ENCODE measurements around the gene LSM14A. TPM values are rescaled to one million over a fixed set of nuclear protein-coding genes. Genes with fewer than 3 reads are reported as not detected.
A peak's percentile ranks its signal among the peaks of the same experiment; 100 is the strongest.

LSM14A gene
- total and polyA plus RNA-seq, 9 of the 15 experiments (the other 6 are each of a cell fraction or from before 2014, with no cell fraction given): 19.5 to 150 (median 95.1) TPM

- TF ChIP-seq TFAP4 (CRISPR knock-in tag; IDR thresholded peaks at IDR 0.05; ENCODE audit: borderline replicate concordance) (peak; percentile 54; the same call in 1 of the 2 replicates), CEBPB (tag; IDR thresholded peaks at IDR 0.05) (no peak)
Observed at GRCh38 chr19:34254046-34254697, 81.9 kb downstream of the LSM14A start, which contains the start of gene GARRE1 (continued).

GRCh38 chr19:34254698-34255432, 82.6 kb downstream of the LSM14A start:
- intact Hi-C loops (cut with micrococcal nuclease): loop anchor here (5.0 kb wide), 1 partner anchor 72 kb away; no protein-coding TSS in a partner anchor
- H3K79me2 ChIP-seq (ENCODE audit: control insufficient read depth, insufficient read depth, low read length): peaks cover 35% of the 10 kb centered on the region
- H2AFZ ChIP-seq (ENCODE audit: low read depth, low read length): peak overlapping the region; percentile 82
- no peak for TF ChIP-seq AFF4 (CRISPR knock-in tag; IDR thresholded peaks at IDR 0.05)
- TF ChIP-seq RFX1 (IDR thresholded peaks at IDR 0.05): no peak
- no peak for TF ChIP-seq PHF20 (IDR thresholded peaks at IDR 0.05; ENCODE audit: partially characterized antibody)
- TF ChIP-seq ZNF717 (CRISPR knock-in tag; IDR thresholded peaks at IDR 0.05): no peak
- TF ChIP-seq ZBTB49 (CRISPR knock-in tag; IDR thresholded peaks at IDR 0.05; ENCODE audit: borderline replicate concordance): no peak
- TF ChIP-seq ZSCAN32 (CRISPR knock-in tag; IDR thresholded peaks at IDR 0.05): no peak
- TF ChIP-seq ZNF444 (CRISPR knock-in tag; IDR thresholded peaks at IDR 0.05): no peak
- no peak for TF ChIP-seq PHB (CRISPR knock-in tag; IDR thresholded peaks at IDR 0.05)
- no peak for TF ChIP-seq ZEB2 (IDR thresholded peaks at IDR 0.05)
- TF ChIP-seq CHD1 (IDR thresholded peaks at IDR 0.05; ENCODE audit: low read length): no peak
- TF ChIP-seq NR2F6 (CRISPR knock-in tag; IDR thresholded peaks at IDR 0.05): no peak
- no peak for TF ChIP-seq SMARCA5 (IDR thresholded peaks at IDR 0.05)

More at GRCh38 chr19:34254698-34255432, 82.6 kb downstream of the LSM14A start:
- FAIRE-seq (no peak), DNase-seq (ENCODE audit: extremely low read depth in 1 of 4, low spot score in 3 of 4) (peak in 2 of 4 experiments; percentile 64 to 70), ATAC-seq (peak; percentile 78)
- H3K4me1 ChIP-seq (replicated peaks in 1 of 2; ENCODE audit: control insufficient read depth in 2 of 2, insufficient read depth in 2 of 2, low read length in 2 of 2): peaks cover 4 to 24% of the 10 kb centered on the region in 2 experiments; a peak in 3 of 5 replicates
- peak overlapping the region; percentile 77 to 94 for H3K9ac ChIP-seq (ENCODE audit: insufficient read depth in 1 of 2, low read depth in 2 of 2, low read length in 2 of 2)
- no peaks in the 10 kb centered on the region for H3K27me3 ChIP-seq (ENCODE audit: control insufficient read depth in 2 of 2, insufficient read depth in 2 of 2, low read length in 2 of 2)
- no TSS peak for BruUV-seq (replicated peaks)
- peak overlapping the region; percentile 94 for H3K4me2 ChIP-seq (ENCODE audit: insufficient read depth, low read length)
- H3K9me1 ChIP-seq (ENCODE audit: control insufficient read depth, insufficient read depth, low read length): no peaks in the 10 kb centered on the region
- in situ Hi-C loops (cut with MboI): no loop called here
- no peaks in the 10 kb centered on the region for H4K20me1 ChIP-seq (replicated peaks; ENCODE audit: control insufficient read depth, insufficient read depth, low read length)
- H3K36me3 ChIP-seq (ENCODE audit: control insufficient read depth, insufficient read depth, low read length): 0 out of 3 replicates have a peak, but pooled peaks cover 4% of the 10 kb centered on the region
- 0% methylated on average over 14 of the region's 88 CpGs for WGBS (ENCODE audit: insufficient coverage, low coverage, missing lambda C conversion rate)
- peak overlapping the region; percentile 82 for H3K27ac ChIP-seq (ENCODE audit: extremely low read depth, low read depth, low read length)
- CTCF ChIA-PET (ENCODE audit: low intra/inter-chr PET ratio): no interaction called here
- POLR2A ChIA-PET: no interaction called here
- H3K9me3 ChIP-seq (replicated peaks; ENCODE audit: control insufficient read depth, insufficient read depth, low read depth, low read length): no peaks in the 10 kb centered on the region
- peak overlapping the region; percentile 81 for H3K4me3 ChIP-seq

Measured in K562 (cell line).